Ishikawa (cell line): ENCODE data around the gene ARL17A.
"Not testable (repeated sequence)": the region's sequence is repeated elsewhere in the genome, so short reads cannot be mapped to it uniquely, and the experiment has no call there.

Experiments
- CEBPB ChIP-seq: IDR thresholded peaks from 2 replicates; pipeline ENCODE4 v1.6.1; 2012
- CREB1 ChIP-seq: IDR thresholded peaks from 2 replicates; pipeline ENCODE4 v1.6.1; 2012; ENCODE audit warnings: low read depth
- EGR1 ChIP-seq: IDR thresholded peaks from 2 replicates; pipeline ENCODE4 v1.6.1; 2012
- EP300 ChIP-seq: IDR thresholded peaks from 2 replicates; pipeline ENCODE4 v1.6.1; 2012; ENCODE audit warnings: borderline replicate concordance
- FOXM1 ChIP-seq: IDR thresholded peaks from 2 replicates; pipeline ENCODE4 v1.6.1; 2012; ENCODE audit warnings: low read depth, borderline replicate concordance
- MAX ChIP-seq: IDR thresholded peaks from 2 replicates; pipeline ENCODE4 v1.6.1; 2012
- NFIC ChIP-seq: IDR thresholded peaks from 2 replicates; pipeline ENCODE4 v1.6.1; 2012
- RAD21 ChIP-seq: IDR thresholded peaks from 2 replicates; pipeline ENCODE4 v1.6.1; 2012; ENCODE audit warnings: low read depth
- REST ChIP-seq: IDR thresholded peaks from 2 replicates; pipeline ENCODE4 v1.6.1; 2012; ENCODE audit warnings: low read depth, mild to moderate bottlenecking
- TAF1 ChIP-seq: IDR thresholded peaks from 2 replicates; pipeline ENCODE4 v1.6.1; 2012; ENCODE audit warnings: low read depth, mild to moderate bottlenecking
- TCF12 ChIP-seq: IDR thresholded peaks from 2 replicates; pipeline ENCODE4 v1.6.1; 2012; ENCODE audit warnings: low read depth
- USF1 ChIP-seq: IDR thresholded peaks from 2 replicates; pipeline ENCODE4 v1.6.1; 2012
- YY1 ChIP-seq: IDR thresholded peaks from 2 replicates; pipeline ENCODE4 v1.6.1; 2012; ENCODE audit warnings: low read depth

DNA sequence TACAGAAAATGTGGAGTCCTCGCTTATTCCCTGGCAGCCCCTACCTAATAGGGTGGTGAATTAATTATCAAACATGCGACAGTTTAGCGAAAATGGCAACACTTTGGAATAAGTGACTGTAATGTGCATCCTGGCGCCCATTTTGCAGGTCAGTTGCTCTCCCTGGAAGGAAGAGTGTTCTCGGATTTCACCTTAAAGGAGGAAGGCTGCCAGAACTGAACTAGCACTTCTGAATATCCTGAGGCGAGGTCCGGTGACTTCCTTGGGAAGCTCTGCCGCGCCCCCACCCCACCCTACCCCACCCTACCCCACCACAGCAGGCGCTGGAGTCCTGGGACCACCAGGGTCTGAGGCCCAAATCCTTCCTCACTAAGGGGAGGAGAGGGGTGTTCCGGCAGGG is 67.3 kb downstream of the ARL17A start, which contains the start of gene LRRC37A2:
- TF ChIP-seq EP300, USF1, MAX, TCF12, REST, EGR1, CREB1, CEBPB, TAF1, FOXM1, YY1, RAD21, NFIC: not testable (repeated sequence)
